Mammary epithelial cell (primary cell): Measurements from ENCODE around the gene GHRL.

Source experiments
- EZH2 ChIP-seq: IDR thresholded peaks from 2 replicates; pipeline ENCODE4 v1.6.1; 2012; ENCODE audit warnings: low read length, inconsistent platforms, borderline replicate concordance
- TF ChIP-seq, protein P1 (sequence below), 2 donors: IDR thresholded peaks in 1 of 2; conservative IDR thresholded peaks in 1 of 2; 2 replicates each; pipeline ENCODE4 v1.5.1; 2011 to 2012; ENCODE audit warnings: inconsistent platforms in 2 of 2, low read length in 2 of 2, mild to moderate bottlenecking in 2 of 2, control low read depth in 1 of 2, low read depth in 1 of 2; ENCODE audit not compliant: insufficient read depth in 1 of 2; ENCODE audit errors: extremely low read depth in 1 of 2

DNA sequence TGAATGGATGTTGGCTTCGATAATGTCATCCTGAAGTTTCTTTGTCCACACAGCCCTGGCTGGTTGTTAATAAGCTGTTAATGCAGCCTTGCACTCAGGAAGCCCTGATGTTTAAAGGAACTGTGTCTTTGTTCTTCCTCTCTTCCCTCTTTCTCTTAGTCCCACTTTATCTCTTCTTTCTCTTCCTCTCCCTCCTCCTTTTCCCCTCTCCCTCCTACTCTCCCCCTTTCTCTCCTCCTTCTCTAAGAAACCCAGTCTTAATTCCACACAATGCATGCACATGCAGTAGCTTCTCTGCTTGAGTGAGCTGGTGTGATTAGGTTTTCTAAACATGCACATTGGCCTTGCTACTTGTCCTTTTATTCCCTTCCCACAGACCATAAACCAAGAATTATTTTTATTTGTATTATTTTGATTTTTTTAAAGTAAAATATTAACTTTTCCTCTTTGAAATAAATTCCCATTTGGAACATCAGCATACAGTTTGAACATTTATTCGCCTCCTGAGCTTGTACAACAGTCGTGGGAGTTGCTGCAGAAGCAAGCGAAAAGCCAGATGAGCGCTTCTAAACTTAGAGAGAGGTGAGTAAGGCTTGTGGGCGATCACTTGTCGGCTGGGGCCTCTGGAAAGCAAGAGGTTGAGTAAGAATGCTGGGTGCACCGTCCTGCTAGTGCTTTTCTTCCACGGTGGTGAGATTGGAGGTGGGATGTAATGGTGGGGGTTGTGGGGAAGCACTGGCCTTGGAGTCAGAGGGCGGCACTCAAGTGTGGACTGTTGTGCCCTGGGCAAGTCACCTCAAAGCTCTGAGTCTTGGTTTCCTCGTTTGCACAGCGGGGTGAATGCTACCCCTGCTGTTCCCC lies 7.2 kb downstream of the GHRL start:
- TF ChIP-seq, protein P1, sequence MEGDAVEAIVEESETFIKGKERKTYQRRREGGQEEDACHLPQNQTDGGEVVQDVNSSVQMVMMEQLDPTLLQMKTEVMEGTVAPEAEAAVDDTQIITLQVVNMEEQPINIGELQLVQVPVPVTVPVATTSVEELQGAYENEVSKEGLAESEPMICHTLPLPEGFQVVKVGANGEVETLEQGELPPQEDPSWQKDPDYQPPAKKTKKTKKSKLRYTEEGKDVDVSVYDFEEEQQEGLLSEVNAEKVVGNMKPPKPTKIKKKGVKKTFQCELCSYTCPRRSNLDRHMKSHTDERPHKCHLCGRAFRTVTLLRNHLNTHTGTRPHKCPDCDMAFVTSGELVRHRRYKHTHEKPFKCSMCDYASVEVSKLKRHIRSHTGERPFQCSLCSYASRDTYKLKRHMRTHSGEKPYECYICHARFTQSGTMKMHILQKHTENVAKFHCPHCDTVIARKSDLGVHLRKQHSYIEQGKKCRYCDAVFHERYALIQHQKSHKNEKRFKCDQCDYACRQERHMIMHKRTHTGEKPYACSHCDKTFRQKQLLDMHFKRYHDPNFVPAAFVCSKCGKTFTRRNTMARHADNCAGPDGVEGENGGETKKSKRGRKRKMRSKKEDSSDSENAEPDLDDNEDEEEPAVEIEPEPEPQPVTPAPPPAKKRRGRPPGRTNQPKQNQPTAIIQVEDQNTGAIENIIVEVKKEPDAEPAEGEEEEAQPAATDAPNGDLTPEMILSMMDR (conservative IDR thresholded peaks at IDR 0.05 in 1 of 2, IDR thresholded peaks at IDR 0.05 in 1 of 2; ENCODE audit: extremely low read depth in 1 of 2, insufficient read depth in 1 of 2, low read depth in 1 of 2, low read length in 2 of 2) = no peak
- TF ChIP-seq EZH2 = no peak
